Transverse colon (tissue), 4 donors: ENCODE data around the gene CD164. TPM values are rescaled to one million over a fixed set of nuclear protein-coding genes. Genes with fewer than 3 reads are reported as not detected.

Experiments
- DNase-seq: peaks from one replicate; pipeline ENCODE4 v3.0.0-alpha.2; 2019
- H3K27ac ChIP-seq, 4 donors: fragments of 200-600 bp; sonication (generic); 2 replicates each; pipeline ENCODE4 v1.5.1; 2016 to 2018; ENCODE audit warnings: inconsistent platforms in 4 of 4
- H3K27me3 ChIP-seq: fragments of 200-600 bp; sonication (generic); 2 replicates; pipeline ENCODE4 v1.5.1; 2017; ENCODE audit warnings: inconsistent platforms
- H3K36me3 ChIP-seq, 4 donors: fragments of 200-600 bp; sonication (generic); 2 replicates each; pipeline ENCODE4 v1.5.1; 2017 to 2019; ENCODE audit warnings: inconsistent platforms in 4 of 4
- H3K4me1 ChIP-seq, 4 donors: fragments of 200-600 bp; sonication (generic); 2 replicates each; pipeline ENCODE4 v1.5.1; 2017 to 2020; ENCODE audit warnings: inconsistent platforms in 4 of 4
- H3K4me3 ChIP-seq, 4 donors: fragments of 200-600 bp; sonication (generic); 1 replicate in 1 of 4; 2 replicates in 3 of 4; pipeline versions ENCODE4 v1.5.1 to v1.6.1; 2017 to 2019; ENCODE audit warnings: inconsistent platforms in 4 of 4
- H3K9me3 ChIP-seq, 2 donors: fragments of 200-600 bp; sonication (generic); 2 replicates each; pipeline ENCODE4 v1.5.1; 2017 to 2019; ENCODE audit warnings: inconsistent platforms in 2 of 2
- EP300 ChIP-seq: sonication (generic); formaldehyde crosslinking; IDR thresholded peaks from one replicate; pipeline ENCODE4 v1.6.1; 2017; ENCODE audit warnings: antibody characterized with exemption, low read depth
- POLR2A ChIP-seq: fragments of 450-650 bp; IDR thresholded peaks from one replicate; pipeline ENCODE4 v1.6.1; 2016; ENCODE audit warnings: antibody characterized with exemption, mild to moderate bottlenecking, moderate library complexity
- POLR2AphosphoS5 ChIP-seq, 3 donors: sonication (generic); formaldehyde crosslinking; IDR thresholded peaks; one replicate each; pipeline ENCODE4 v1.6.1; 2016; ENCODE audit warnings: antibody characterized with exemption in 3 of 3
- whole genome bisulfite sequencing, 2 donors: methylation state at CpG; one replicate each; pipeline ENCODE4 v1.1.5; 2018; ENCODE audit warnings: low coverage in 1 of 2; 5-methylcytosine and 5-hydroxymethylcytosine counted together
- in situ Hi-C, 4 donors: fragments of 200-750 bp; cut with MboI; loops; one replicate each; pipeline versions ENCODE4 v1.15.0 to v1.15.1; 2017; ENCODE audit warnings: low sequenced_read_pairs in 3 of 4, low pct_ligation_motif_present in 1 of 4, low pct_unique_long_range_greater_than_20kb in 1 of 4
- intact Hi-C: fragments of 100-400 bp; cut with DNase I; formaldehyde crosslinking; loops from one replicate; pipeline ENCODE4 v1.15.1; 2023; ENCODE audit warnings: low total_unique reads
- total RNA-seq, 4 donors: library from RNA; depleted of rRNA; stranded (reverse); fragments of >200 nt; gene quantifications; one replicate each; pipeline ENCODE4 v1.1.0, GENCODE V29; 2016
- TF ChIP-seq, protein P1 (sequence below), 5 experiments: fragments of 200-600 bp in 3 of 5; fragments of 450-650 bp in 2 of 5; sonication (generic) in 3 of 5; IDR thresholded peaks; 1 replicate in 2 of 5; 2 replicates in 3 of 5; pipeline ENCODE4 v1.5.1; 2016 to 2017; ENCODE audit warnings: antibody characterized with exemption in 5 of 5, inconsistent platforms in 3 of 5, mild to moderate bottlenecking in 2 of 5, moderate library complexity in 1 of 5

The CD164 gene
- total RNA-seq, 4 donors from 2014 or later = 109 to 448 (median 313) TPM

GRCh38 chr6:109406196-109406595, 23.9 kb upstream of the CD164 start:
- no peaks in the 10 kb centered on the region for H3K27me3 ChIP-seq
- H3K27ac ChIP-seq = no peak overlapping the region
- 60 to 92% methylated on average over 1 to 4 of the region's 4 CpGs for WGBS, 2 donors
- DNase-seq = no peak
- no peaks in the 10 kb centered on the region for H3K36me3 ChIP-seq
- H3K9me3 ChIP-seq = no peaks in the 10 kb centered on the region
- H3K4me3 ChIP-seq = no peak overlapping the region
- in situ Hi-C loops = loop anchor here in 2 of 4 donors (25.0 kb wide), 2 partner anchors 631 to 869 kb away; no protein-coding TSS in a partner anchor
- intact Hi-C loops = loop anchor here (5.0 kb wide), 1 partner anchor 1859 kb away; no protein-coding TSS in a partner anchor
- no peak for TF ChIP-seq POLR2A
- TF ChIP-seq, protein P1, sequence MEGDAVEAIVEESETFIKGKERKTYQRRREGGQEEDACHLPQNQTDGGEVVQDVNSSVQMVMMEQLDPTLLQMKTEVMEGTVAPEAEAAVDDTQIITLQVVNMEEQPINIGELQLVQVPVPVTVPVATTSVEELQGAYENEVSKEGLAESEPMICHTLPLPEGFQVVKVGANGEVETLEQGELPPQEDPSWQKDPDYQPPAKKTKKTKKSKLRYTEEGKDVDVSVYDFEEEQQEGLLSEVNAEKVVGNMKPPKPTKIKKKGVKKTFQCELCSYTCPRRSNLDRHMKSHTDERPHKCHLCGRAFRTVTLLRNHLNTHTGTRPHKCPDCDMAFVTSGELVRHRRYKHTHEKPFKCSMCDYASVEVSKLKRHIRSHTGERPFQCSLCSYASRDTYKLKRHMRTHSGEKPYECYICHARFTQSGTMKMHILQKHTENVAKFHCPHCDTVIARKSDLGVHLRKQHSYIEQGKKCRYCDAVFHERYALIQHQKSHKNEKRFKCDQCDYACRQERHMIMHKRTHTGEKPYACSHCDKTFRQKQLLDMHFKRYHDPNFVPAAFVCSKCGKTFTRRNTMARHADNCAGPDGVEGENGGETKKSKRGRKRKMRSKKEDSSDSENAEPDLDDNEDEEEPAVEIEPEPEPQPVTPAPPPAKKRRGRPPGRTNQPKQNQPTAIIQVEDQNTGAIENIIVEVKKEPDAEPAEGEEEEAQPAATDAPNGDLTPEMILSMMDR (IDR thresholded peaks at IDR 0.05) = no peak
- TF ChIP-seq POLR2AphosphoS5 (IDR thresholded peaks at IDR 0.05) = no peak
- no peak for TF ChIP-seq EP300
- H3K4me1 ChIP-seq = no peaks in the 10 kb centered on the region

DNA sequence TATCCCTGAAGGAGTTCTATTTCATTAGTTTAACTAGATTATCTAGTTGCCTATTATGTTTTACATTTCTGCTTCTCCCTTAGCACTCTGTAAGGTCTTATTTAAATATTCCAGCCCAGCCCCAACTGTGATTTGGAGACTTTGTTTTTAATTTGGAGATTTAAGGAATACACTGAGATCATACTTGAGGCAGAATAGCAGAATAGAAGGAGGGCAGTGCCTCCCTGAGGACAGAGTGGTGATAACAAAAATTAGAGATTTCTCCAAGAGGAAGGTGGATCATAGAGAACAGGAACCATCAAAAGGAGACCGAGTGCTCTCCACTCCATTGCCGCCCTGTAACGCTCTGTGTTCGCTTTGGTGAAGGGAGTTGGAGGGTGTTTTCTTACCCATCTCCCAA, 14.8 kb upstream of the CD164 start:
- Histone ChIP-seq H3K27ac (no peak overlapping the region), H3K27me3 (no peaks in the 10 kb centered on the region), H3K4me3 (no peak overlapping the region), H3K36me3 (no peaks in the 10 kb centered on the region), H3K4me1 (no peaks in the 10 kb centered on the region), H3K9me3 (no peaks in the 10 kb centered on the region)
- in situ Hi-C loops (loop anchor here in 2 of 4 donors (25.0 kb wide), 2 partner anchors 210 to 860 kb away; no protein-coding TSS in a partner anchor), intact Hi-C loops (no loop called here)
- TF ChIP-seq POLR2AphosphoS5 (IDR thresholded peaks at IDR 0.05) (no peak), POLR2A (no peak), EP300 (no peak)
- TF ChIP-seq, protein P1 (IDR thresholded peaks at IDR 0.05) = peak; percentile 15 to 47 (median 40)
- no peak for DNase-seq
- WGBS, 2 donors = 58% methylated on average over 4 of the region's 4 CpGs; no CpG with 5 or more reads in 1 of the 2 donors

- H3K27me3 ChIP-seq = no peaks in the 10 kb centered on the region
- H3K4me3 ChIP-seq = no peak overlapping the region
- no peaks in the 10 kb centered on the region for H3K36me3 ChIP-seq
- no peak overlapping the region for H3K27ac ChIP-seq
- intact Hi-C loops = no loop called here
- H3K4me1 ChIP-seq = no peaks in the 10 kb centered on the region
- in situ Hi-C loops = loop anchor here in 2 of 4 donors (25.0 kb wide), 2 partner anchors 209 to 859 kb away; no protein-coding TSS in a partner anchor
- TF ChIP-seq POLR2AphosphoS5 (IDR thresholded peaks at IDR 0.05) (no peak), EP300 (no peak), POLR2A (no peak)
- TF ChIP-seq, protein P1 (IDR thresholded peaks at IDR 0.05) = no peak
- H3K9me3 ChIP-seq = no peaks in the 10 kb centered on the region
- no peak for DNase-seq
- 87 to 98% methylated on average over 6 to 12 of the region's 12 CpGs for WGBS, 2 donors
Measured at GRCh38 chr6:109396046-109396718, 13.9 kb upstream of the CD164 start.

- no peak overlapping the region for H3K4me3 ChIP-seq
- no peak overlapping the region for H3K27ac ChIP-seq
- in situ Hi-C loops = loop anchor here in 2 of 4 donors (25.0 kb wide), 2 partner anchors 207 to 857 kb away; no protein-coding TSS in a partner anchor
- 71 to 100% methylated on average over 1 to 2 of the region's 2 CpGs for WGBS, 2 donors
- no peaks in the 10 kb centered on the region for H3K27me3 ChIP-seq
- TF ChIP-seq POLR2A (no peak), EP300 (no peak)
- no peak for DNase-seq
- intact Hi-C loops = no loop called here
- H3K9me3 ChIP-seq = no peaks in the 10 kb centered on the region
- peaks cover 0 to 8% (median 0%) of the 10 kb centered on the region in 4 donors for H3K4me1 ChIP-seq
- H3K36me3 ChIP-seq = no peaks in the 10 kb centered on the region
Measured at GRCh38 chr6:109393886-109394281, 11.6 kb upstream of the CD164 start.
